HG03520 (cell line): ENCODE results near the gene MBLAC1.

Experiments
- ATAC-seq: cut with Tn5 transposase; IDR thresholded peaks from one replicate; pipeline ENCODE4 v1.9.1; 2021; ENCODE audit warnings: mild to moderate bottlenecking, moderate library complexity; ENCODE audit not compliant: unreplicated experiment

Gene MBLAC1

GRCh38 chr7:100095289-100095688, 31.5 kb upstream of the MBLAC1 start:
- ATAC-seq, result no peak

GRCh38 chr7:100095704-100096103, 31.1 kb upstream of the MBLAC1 start:
- no peak for ATAC-seq

GRCh38 chr7:100098913-100099312, 27.9 kb upstream of the MBLAC1 start:
- no peak for ATAC-seq

- ATAC-seq, result no peak
These were observed 27.3 kb upstream of the MBLAC1 start for GRCh38 chr7:100099452-100099851.

GRCh38 chr7:100100420-100101015, 26.2 kb upstream of the MBLAC1 start:
- ATAC-seq, result peak; percentile 59

GRCh38 chr7:100101016-100101862, 25.5 kb upstream of the MBLAC1 start, which contains the start of the genes AP4M1 and MCM7:
Gene AP4M1, plus strand, starts transcription at chr7:100101643. Its CDS starts 72 bp downstream, at chr7:100101715.
Gene MCM7, minus strand, starts transcription at chr7:100101397. Its CDS starts 103 bp downstream, at chr7:100101294.
- ATAC-seq, result peak; percentile 75

GRCh38 chr7:100102950-100103840, 23.6 kb upstream of the MBLAC1 start:
- no peak for ATAC-seq

GRCh38 chr7:100105534-100105933, 21.2 kb upstream of the MBLAC1 start:
- no peak for ATAC-seq

GRCh38 chr7:100106633-100107032, 20.1 kb upstream of the MBLAC1 start:
- ATAC-seq, result no peak

GRCh38 chr7:100107125-100107737, 19.5 kb upstream of the MBLAC1 start:
- ATAC-seq, result no peak

- no peak for ATAC-seq
These were observed 18.9 kb upstream of the MBLAC1 start for GRCh38 chr7:100107890-100108289.

GRCh38 chr7:100109521-100110163, 17.1 kb upstream of the MBLAC1 start:
- no peak for ATAC-seq

- ATAC-seq, result no peak
These were observed 15.6 kb upstream of the MBLAC1 start for GRCh38 chr7:100111156-100111555.

GRCh38 chr7:100111914-100112313, 14.9 kb upstream of the MBLAC1 start:
- ATAC-seq, result no peak

GRCh38 chr7:100115026-100115425, 11.7 kb upstream of the MBLAC1 start:
- ATAC-seq, result no peak

GRCh38 chr7:100118388-100119071, 8.2 kb upstream of the MBLAC1 start:
- ATAC-seq, result no peak

GRCh38 chr7:100119072-100119969, 7.4 kb upstream of the MBLAC1 start, which contains the start of the genes CNPY4 and TAF6:
Gene CNPY4, plus strand, starts transcription at chr7:100119634. Its CDS starts 111 bp downstream, at chr7:100119745.
Gene TAF6, minus strand, starts transcription at chr7:100119358. Its CDS starts 5,149 bp downstream, at chr7:100114209.
- ATAC-seq, result peak; percentile 66

- peak; percentile 36 for ATAC-seq
These were observed 6.6 kb upstream of the MBLAC1 start for GRCh38 chr7:100119970-100120732.
